ENCODE data around the gene RAB36.

RAB36 gene

GRCh38 chr22:23108249-23109078 is 36.8 kb upstream of the RAB36 start:
- no peak for DNase-seq (ENCODE audit: low read depth)

- no peak for DNase-seq (ENCODE audit: low read depth)
Measured at GRCh38 chr22:23109079-23109347, 36.3 kb upstream of the RAB36 start.

GRCh38 chr22:23109441-23109978 is 35.8 kb upstream of the RAB36 start:
- no peak for DNase-seq (ENCODE audit: low read depth)

- DNase-seq (ENCODE audit: low read depth), result no peak
Measured at GRCh38 chr22:23110190-23110921, 34.9 kb upstream of the RAB36 start.

GRCh38 chr22:23110922-23111527 is 34.3 kb upstream of the RAB36 start:
- no peak for DNase-seq (ENCODE audit: low read depth)

GRCh38 chr22:23112472-23113012 is 32.7 kb upstream of the RAB36 start:
- DNase-seq (ENCODE audit: low read depth), result no peak

GRCh38 chr22:23113067-23113846 is 32.0 kb upstream of the RAB36 start:
- no peak for DNase-seq (ENCODE audit: low read depth)

GRCh38 chr22:23113847-23114720 is 31.2 kb upstream of the RAB36 start:
- DNase-seq (ENCODE audit: low read depth), result no peak

- DNase-seq (ENCODE audit: low read depth), result no peak
Measured at GRCh38 chr22:23114721-23115020, 30.6 kb upstream of the RAB36 start.

GRCh38 chr22:23115369-23115768 is 29.9 kb upstream of the RAB36 start:
- DNase-seq (ENCODE audit: low read depth), result no peak

GRCh38 chr22:23115825-23116494 is 29.3 kb upstream of the RAB36 start:
- DNase-seq (ENCODE audit: low read depth), result no peak

GRCh38 chr22:23116506-23117263 is 28.6 kb upstream of the RAB36 start:
- DNase-seq (ENCODE audit: low read depth), result no peak

GRCh38 chr22:23117275-23117674 is 28.0 kb upstream of the RAB36 start:
- DNase-seq (ENCODE audit: low read depth), result no peak

- no peak for DNase-seq (ENCODE audit: low read depth)
Measured at GRCh38 chr22:23117891-23118646, 27.2 kb upstream of the RAB36 start.

GRCh38 chr22:23118647-23119493 is 26.4 kb upstream of the RAB36 start:
- no peak for DNase-seq (ENCODE audit: low read depth)

GRCh38 chr22:23119494-23120414 is 25.5 kb upstream of the RAB36 start:
- peak; percentile 22 for DNase-seq (ENCODE audit: low read depth)

GRCh38 chr22:23120415-23120899 is 24.8 kb upstream of the RAB36 start:
- no peak for DNase-seq (ENCODE audit: low read depth)
